Fibroblast of lung (primary cell): ENCODE data around the gene ST8SIA4.

ENCODE experiments used
- EZH2 ChIP-seq: IDR thresholded peaks from 2 replicates; pipeline ENCODE4 v1.5.1; 2012; ENCODE audit warnings: low read length, control low read depth, mild to moderate bottlenecking; ENCODE audit errors: missing control alignments
- TF ChIP-seq, protein P1 (sequence below), 2 donors: IDR thresholded peaks in 1 of 2; conservative IDR thresholded peaks in 1 of 2; 1 replicate in 1 of 2; 2 replicates in 1 of 2; pipeline ENCODE4 v1.5.1; 2011 to 2012; ENCODE audit warnings: low read length in 2 of 2, control low read depth in 1 of 2, inconsistent platforms in 1 of 2, low read depth in 1 of 2, mild to moderate bottlenecking in 1 of 2

DNA sequence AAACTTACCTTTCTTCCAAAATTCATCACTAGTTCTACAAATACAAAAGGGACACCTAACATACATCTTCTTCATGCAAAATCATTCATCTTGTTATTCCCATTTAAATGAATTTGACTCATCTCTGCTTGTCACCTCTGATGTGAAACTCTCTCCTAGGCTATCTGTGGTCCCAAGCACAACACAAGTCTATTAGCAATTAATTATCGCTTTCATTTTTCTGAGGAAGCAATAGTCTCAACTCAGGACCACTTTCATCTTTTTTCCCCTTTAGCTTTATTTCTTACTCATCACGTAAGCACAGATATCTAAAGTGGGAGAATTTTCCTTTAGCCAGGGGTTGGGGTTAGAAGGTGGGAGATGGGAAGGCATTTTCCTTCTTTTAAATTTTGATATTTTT is 131.9 kb downstream of the ST8SIA4 start:
- TF ChIP-seq, protein P1, sequence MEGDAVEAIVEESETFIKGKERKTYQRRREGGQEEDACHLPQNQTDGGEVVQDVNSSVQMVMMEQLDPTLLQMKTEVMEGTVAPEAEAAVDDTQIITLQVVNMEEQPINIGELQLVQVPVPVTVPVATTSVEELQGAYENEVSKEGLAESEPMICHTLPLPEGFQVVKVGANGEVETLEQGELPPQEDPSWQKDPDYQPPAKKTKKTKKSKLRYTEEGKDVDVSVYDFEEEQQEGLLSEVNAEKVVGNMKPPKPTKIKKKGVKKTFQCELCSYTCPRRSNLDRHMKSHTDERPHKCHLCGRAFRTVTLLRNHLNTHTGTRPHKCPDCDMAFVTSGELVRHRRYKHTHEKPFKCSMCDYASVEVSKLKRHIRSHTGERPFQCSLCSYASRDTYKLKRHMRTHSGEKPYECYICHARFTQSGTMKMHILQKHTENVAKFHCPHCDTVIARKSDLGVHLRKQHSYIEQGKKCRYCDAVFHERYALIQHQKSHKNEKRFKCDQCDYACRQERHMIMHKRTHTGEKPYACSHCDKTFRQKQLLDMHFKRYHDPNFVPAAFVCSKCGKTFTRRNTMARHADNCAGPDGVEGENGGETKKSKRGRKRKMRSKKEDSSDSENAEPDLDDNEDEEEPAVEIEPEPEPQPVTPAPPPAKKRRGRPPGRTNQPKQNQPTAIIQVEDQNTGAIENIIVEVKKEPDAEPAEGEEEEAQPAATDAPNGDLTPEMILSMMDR (conservative IDR thresholded peaks at IDR 0.05 in 1 of 2, IDR thresholded peaks at IDR 0.05 in 1 of 2; ENCODE audit: low read depth in 1 of 2, low read length in 2 of 2): no peak
- no peak for TF ChIP-seq EZH2
